COR-L47 (cell line): Measurements from ENCODE around the gene MYL4.
"Not testable (repeated sequence)": the region's sequence is repeated elsewhere in the genome, so short reads cannot be mapped to it uniquely, and the experiment has no call there.

Experiments
- DNase-seq: peaks from one replicate; lab custom pipeline; 2025; lab: John Stamatoyannopoulos, UW

The MYL4 gene

DNA sequence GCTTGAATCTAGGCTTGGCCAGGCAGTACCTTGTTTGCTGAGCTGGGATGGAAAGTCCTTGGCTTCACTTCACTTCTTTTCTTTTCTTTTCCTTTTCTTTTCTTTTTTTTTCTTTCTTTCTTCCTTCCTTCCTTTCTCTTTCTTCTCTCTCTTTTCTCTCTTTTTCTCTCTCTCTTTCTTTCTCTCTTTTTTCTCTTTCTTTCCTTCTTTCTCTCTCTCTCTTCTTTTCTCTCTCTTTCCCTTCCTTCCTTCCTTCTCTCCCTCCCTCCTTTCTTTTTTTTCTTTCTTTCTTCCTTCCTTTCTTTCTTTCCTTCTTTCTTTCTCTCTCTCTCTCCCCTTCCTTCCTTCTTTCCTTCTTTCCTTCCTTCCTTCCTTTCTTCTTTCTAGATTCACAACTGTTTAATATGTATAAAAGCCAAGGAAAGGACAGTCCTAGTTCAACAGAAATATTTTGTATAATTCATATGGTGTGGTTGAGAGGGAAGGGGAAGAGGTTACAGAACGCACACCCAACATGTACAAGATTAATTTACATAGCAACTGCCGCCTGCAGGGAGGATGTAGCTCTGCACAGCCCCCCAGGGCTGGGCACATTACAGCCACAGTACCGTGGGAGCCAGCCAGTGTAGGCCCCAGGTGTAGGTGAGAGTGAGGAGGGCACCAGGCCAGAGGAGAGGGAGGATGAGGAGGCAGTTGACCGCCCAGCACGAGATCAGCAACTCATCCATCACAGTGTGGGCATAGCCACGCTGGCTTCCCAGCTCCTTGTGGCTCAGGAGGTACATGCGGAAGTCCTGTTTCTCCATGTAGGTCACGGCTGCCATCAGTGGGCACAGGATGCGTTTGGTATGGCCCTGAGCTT is 34.8 kb downstream of the MYL4 start:
- no peak for DNase-seq

DNA sequence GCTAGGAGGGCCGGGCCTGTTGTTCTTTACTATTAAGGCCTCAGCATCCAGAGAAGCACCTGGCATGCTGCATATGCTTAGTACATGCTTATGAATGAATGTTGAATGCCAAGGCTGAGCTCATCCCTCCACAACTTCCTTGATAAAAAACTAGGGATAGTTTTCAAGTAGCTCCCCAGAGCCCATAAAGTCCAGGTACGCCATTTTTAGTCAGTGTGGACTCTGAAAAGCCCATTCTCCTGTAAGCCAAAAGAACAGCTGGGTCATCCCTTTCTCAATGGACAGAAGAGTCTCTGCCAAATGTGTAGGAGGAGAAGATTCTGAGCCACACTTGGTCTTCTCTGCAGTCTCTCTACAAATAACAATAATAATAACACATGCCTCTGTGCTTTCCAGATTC is 35.5 kb downstream of the MYL4 start:
- no peak for DNase-seq

DNA sequence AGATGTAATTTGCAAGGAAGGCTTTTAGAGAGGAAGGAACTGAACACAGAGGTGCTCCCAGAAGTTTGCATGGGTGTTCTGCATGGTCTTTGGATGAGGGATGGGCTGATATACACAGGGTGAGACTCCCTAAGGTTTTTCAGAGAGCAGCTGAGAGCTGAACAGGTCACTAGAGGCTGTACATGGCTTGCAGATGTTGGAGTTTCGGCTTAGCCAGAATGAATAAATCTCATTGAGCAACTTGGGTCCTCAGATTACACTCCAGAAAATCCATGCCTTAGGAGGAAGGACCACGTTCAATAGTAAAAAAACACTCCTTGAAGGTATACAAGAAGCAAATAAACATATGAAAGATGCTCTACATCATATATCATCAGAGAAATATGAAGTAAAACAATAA is 37.0 kb downstream of the MYL4 start:
- no peak for DNase-seq

DNA sequence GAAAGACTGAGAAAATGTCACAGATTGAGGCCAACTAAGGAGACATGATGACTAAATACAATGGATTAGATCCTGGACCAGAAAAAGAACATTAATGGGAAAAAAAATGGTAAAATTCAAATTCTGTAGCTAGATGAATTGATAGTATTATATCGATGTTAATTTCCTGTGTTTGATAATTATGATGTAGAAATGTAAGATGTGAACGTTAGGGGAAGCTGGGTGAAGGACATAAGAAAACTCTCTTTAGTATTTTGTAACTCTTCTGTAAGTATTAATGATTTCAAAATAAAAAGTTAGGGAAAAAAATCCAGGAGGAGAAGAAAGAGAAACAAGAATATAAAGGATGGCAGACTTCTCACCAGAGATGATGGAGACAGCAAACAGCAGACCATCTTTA is 41.7 kb downstream of the MYL4 start:
- no peak for DNase-seq

DNA sequence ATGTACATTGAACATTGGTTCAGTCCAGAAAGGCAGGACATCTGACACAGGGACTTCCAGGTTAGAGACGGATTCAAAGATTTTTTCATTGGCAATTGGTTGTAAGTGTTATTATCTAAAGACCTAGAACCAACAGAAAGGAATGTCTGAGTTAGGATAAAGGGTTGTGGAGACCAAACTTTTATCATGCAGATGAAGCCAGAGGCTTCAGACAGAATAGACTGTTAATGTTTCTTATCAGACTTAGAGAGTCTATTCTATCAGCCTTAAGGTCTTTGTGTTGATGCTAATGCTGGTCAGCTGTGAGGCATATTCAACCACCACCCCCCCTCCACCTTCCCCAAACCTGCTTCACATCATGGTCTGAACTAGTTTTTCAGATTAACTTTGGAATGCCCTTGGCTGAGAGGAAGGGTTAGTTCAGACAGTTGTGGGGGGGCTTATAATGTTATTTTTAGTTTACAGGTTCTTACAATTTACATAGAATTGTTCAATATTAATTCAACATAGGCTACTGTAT is 42.3 kb downstream of the MYL4 start:
- no peak for DNase-seq

DNA sequence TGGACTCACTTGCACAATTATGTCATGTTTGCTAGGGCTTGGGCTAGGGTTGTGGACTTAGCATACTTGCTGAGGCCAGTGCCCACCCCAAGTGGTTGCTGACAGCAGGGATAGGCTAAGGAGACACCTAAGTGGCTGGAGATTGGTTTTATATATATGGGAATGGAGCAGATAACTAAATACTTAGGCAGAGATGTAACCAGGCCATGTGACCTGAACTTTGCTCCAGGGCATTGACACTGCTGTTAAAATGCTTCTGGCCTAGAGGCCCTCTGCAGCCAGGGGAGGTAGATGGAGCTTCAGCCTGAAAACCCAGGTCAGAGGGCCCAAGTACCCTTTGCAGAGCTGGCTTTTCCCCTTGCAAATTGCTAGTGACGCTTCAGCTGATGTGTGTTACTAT is 43.1 kb downstream of the MYL4 start:
- no peak for DNase-seq

DNA sequence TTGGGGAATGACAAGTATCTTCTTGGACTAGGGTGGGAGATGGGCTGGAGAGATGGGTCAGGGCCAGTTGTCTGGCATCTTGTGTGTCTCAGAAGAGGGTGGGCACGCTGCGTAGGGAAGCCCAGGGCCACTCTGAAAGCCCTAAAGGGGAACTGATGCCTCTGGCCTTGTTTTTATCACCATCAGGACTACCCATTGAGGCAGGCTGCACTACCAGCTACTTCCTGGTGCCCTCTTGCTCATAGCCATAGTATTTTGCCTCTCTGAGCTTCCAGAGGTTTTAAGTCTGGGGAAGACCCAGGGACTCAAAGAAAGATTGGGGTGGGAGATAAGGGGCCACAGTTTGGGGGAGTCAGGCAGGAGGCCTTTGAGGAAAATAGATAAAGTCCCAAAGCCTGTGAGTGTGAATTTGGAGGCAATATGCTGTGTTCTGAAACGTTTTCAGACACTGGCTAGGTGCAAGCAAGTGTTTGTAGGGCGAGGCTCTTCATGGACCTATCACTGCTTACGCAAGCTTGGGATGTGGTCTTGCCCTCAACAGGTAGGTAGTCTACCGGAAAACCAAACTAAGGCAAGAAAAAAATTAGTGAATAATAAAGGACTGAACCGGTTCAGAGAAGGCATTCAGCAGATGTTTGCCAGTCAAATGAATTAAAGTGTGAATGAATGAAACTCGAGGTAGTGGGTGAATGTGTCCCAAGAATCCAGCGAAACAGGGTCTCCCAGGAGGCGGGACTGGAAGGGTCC is 43.8 kb downstream of the MYL4 start:
- no peak for DNase-seq

DNA sequence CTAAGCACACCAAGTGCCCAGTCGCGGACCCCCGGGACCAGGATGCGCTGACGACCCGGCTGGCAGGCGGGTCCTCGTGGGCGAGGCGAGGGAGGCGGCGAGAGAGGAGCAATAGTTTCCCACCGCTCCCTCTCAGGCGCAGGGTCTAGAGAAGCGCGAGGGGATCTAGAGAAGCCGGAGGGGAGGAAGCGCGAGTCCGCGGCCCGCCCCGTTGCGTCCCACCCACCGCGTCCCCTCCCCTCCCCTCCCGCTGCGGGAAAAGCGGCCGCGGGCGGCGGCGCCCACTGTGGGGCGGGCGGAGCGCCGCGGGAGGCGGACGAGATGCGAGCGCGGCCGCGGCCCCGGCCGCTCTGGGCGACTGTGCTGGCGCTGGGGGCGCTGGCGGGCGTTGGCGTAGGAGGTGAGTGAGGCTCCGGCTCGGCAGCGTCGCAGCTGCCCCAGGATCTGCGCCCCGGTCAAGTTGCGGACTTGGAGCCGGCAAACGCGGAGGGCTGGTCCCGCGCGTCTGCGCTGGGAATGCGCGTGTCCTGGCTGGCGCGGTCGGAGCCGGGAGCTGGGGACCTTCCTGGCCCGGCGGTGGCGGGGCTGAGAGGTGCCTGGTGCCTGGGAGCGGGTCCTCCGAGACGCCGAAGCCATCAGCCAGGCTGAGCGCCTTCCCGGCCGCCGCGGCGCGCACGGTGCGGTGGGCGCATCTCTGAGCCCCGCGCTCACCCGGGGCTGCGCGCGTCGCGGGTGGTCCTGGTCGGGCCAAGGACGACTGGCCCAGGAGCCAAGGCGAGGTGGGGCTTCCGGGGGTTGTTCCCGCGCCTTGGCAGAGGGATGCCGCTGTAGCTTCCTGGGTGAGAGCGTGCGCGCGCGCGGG is 44.6 kb downstream of the MYL4 start, which contains the start of gene ITGB3:
Gene ITGB3, plus strand, starts transcription at position 287 of the 862 bp plus-strand sequence. Its CDS starts 35 bp downstream, at position 322.
- DNase-seq = peak; percentile 68

DNA sequence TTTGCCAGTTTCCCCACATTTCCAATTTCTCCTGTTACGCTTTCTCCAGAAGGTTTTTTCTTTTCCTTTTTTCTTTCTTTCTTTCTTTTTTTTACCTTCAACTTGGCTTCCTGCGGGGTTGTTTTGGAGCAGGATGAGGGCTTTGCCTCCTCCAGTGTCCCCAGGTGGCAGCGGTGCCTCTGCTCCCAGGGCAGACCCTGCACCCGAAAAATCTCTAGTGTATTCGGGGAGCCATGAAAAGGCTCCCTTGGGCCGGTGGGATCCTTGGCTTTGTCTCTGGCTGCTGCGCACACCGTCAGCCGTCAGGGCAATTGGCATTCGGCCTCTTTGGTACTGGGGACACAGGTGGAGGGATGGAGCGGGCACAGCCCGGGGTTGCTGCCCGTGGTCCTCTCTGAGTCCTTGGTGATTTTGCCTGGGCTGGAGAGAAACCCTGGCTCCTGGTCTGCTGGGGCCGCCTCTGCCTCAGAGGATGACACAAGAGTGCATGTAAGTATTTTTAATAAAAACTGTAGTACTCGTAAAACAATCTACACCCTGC is 45.3 kb downstream of the MYL4 start:
- DNase-seq = no peak

DNA sequence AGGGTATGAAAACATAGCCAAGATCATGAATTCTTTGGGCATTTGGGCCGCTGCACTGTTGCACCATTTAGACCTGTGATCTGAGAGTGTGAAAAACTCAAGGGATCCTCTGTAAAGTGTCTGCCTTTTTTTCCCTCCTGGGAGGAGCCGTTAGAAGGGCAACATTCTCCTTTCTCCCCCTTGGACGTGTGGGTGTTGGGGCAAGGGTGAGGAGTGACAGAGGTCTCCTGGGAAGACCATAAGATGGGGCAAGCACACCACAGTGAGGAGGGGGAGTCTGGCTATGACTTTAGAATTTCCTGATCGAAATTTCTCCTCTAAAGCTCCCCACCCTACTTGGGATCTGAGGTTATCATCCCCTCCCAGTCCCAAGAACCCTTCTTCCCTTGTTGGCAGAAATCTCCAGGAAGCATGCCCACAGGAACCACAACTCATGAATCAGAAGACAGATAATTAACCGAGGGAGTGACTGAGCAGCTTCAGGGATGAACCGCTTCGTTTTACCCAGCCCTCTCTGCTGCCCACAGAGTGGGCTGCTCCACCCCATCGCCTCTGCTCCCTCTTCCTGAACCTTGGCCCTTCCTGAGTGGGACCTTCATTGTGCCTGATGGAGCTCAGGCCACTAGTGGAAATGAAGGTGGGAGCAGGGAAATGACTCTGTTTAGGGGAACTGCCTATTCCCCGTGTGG is 48.6 kb downstream of the MYL4 start:
- DNase-seq = no peak

DNA sequence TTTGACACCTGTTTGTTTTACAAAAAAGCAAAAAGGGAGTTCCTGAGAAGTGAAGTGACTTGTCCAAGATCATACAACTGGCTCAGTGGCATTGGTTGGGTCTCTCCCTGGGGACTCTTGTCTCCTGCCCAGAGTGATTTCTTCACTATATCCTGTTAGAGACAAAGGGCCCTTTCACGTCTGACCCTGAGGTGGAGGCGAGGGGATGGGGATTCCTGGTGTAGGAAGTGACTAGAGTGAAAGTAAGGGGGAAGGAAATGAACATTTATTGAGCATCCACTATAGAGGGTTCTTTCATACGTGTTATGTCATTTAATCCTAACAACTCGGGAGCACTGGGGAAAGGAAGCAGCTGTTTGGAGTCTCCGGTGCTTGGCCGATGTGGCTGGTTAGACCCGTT is 53.4 kb downstream of the MYL4 start:
- DNase-seq = no peak

DNA sequence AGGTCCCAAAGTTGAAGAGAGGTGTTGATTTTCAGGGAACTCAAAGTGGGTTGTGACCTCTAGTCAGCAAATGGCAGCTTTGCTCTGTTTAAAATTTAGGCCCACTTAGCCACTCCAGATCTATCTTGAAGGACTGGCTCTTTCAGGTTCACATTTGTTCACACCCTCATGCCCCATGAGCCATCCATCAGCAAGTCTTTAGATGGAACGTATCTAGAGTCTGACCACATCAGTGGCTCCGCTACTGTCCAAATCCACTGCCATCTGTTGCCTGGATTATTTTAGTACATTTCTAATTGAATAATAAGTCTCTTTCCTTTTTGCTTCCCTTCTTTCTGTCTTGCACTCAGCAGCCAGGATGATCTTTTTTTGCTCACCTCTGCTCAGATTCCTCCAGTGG is 55.0 kb downstream of the MYL4 start:
- no peak for DNase-seq

DNA sequence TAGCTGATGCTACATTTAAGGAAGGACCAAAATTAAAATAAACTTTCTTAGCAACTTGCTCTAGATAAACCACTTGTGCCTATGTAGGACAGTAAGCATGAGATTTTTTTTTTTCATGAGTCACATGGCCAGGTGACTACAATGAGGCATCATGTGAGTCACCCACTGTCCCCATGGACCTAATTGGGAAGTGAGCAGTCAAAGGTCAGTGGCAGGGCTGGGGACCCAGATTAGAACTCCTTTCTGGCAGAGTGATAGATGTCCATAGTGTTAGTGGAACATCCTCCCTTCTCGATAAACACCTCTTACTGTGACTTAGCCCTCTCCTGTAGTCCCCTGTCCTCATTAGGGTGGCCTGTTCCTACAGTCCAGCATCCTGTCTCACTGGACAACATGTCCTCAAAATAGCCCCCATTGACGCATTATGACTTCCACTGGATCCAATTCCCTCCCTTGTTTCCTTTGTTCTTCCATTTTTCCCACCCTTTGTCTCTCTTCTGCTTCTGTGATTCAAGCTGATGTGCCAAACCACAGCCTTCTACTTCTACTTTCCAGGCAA is 56.9 kb downstream of the MYL4 start:
- no peak for DNase-seq

DNA sequence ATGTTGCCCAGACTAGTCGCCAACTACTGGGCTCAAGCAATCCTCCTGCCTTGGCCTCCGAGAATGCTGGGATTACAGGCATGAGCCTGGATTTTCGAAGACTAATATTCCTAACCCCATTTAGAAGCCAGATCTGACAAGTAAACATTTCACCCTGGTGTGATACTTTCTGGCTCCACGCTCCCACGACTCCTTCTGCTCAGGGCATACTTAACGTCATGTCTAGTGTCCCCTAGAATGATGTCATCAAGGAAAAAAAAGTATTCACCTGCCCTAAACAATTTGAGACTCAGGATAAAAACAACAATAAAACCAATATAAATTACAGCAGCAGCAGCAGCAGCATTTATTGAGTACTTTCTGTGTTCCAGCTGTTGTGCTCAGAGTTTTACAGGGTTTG is 57.6 kb downstream of the MYL4 start:
- no peak for DNase-seq

DNA sequence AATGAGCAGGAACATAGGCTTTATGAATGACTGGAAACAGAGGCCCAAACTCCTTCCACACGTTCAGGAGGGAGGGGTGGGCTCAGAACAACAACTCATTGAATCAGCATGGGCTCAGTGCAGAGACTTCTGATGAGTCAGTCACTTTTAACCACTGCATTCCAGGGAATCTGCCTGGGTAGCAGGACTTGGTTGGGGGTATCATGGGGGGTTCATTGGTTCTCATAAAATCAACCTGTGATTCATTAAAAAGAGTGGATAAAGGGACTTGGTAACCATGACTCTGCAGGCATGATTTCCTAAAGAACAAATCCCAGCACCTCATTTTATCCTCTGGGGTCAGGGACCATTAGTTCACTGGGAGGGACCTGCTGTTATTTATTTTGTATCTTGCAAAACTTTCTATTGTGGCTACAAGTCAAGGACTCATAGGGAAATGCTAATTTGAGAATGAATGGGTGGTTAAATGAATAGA is 58.2 kb downstream of the MYL4 start:
- DNase-seq = no peak

DNA sequence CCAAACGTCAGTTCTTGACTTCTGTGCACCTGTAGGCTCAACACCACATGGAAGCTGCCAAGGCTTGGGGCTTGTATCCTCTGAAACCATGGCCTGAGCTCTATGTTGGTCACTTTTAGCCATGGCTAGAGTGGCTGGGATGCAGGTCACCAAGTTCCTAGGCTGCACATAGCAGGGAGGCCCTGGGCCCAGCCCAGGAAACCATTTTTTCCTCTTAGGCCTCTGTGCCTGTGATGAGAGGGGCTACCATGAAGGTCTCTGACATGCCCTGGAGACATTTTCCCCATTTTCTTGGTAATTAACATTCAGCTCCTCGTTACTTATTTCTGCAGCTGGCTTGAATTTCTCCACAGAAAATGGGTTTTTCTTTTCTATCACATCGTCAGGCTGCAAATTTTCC is 59.8 kb downstream of the MYL4 start:
- DNase-seq = not testable (repeated sequence)

DNA sequence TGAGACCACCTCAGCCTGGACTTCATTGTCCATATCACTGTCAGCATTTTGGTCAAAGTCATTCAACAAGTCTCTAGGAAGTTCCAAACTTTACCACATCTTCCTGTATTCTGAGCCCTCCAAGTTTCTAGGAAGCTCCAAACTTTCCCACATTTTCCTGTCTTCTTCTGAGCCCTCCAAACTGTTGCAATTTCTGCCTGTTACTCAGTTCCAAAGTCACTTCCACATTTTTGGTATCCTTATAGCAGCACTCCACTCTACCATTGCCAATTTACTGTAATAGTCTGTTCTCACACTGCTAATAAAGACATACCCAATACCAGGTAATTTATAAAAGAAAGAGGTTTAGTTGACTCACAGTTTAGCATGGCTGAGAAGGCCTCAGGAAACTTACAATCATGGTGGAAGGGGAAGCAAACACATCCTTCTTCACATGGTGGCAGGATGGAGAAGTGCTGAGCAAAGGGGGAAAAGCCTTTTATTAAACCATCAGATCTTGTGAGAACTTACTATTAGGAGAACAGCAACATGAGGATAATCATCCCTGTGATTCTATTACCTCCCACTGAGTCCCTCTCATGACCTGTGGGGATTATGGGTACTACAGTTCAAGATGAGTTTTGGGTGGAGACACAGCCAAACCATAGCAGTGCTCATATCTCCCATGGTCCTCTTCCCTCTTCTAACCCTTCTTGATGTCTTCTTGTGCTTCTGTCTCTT is 60.6 kb downstream of the MYL4 start:
- DNase-seq = not testable (repeated sequence)

DNA sequence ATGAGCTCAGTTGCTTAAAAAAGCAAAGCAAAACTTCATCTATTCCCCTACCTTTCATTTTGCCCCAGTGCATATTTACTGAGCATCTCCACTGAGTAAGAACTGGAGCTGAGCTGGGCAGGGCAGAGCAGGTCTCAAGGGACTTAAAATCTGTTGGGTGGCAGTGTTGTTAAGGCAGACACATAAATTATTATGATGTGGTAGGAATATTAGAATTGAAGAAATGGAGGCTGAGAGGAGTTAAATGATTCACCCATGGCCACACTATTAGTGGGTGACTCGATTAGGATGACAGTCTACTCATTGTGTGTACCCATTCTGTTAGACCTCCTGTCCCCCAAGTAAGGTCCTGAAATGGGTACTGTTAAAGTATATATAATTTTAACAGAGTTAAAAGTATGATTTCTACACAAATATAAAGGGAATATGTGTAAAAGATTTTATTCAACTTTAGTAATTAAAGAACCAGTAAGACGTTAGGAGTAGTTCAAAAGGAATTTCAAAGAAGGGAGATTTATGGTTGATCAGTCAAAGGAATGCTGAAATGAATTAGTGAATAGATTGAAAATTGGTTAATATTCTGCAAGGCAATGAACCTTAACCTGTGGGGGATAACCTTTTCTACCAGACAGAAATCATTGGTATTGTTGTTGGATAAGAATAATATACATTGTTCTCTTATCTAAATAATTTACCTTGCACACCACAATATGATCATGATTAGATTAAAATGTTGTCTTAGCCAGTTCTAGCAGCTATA is 62.0 kb downstream of the MYL4 start:
- DNase-seq = no peak

DNA sequence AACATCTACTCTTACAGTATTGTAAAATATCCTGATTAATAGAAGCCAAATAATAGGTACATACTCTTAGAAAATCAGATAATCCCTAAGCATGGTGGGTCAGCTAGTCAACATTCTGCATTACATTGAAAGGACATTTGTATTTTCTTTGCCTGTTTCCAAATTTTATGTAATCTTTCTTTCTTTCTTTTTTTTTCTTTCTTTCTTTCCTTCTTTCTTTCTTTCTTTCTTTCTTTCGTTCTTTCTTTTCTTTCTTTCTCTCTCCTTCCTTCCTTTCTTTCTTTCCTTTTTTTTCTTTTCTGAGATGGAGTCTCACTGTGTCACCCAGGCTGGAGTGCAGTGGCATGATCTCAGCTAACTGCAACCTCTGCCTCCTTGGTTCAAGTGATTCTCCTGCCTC is 63.3 kb downstream of the MYL4 start:
- no peak for DNase-seq
